HFF-Myc (cell line): Measurements from ENCODE around the gene SHOX.

Experiments used
- DNase-seq: peaks from one replicate; pipeline ENCODE4 v3.0.0-alpha.2; 2011; ENCODE audit warnings: low read depth; ENCODE audit errors: extremely low read depth
- H3K4me3 ChIP-seq: replicated peaks from 2 replicates; pipeline ENCODE4 v1.5.1; 2011; ENCODE audit warnings: low read depth, mild to moderate bottlenecking, control low read depth, low read length
- TF ChIP-seq, protein P1 (sequence below): IDR thresholded peaks from 2 replicates; pipeline ENCODE4 v1.5.1; 2012; ENCODE audit warnings: mild to moderate bottlenecking, low read depth, low read length, control low read depth; ENCODE audit errors: missing control alignments

SHOX gene

GRCh38 chrX:701673-702072 lies 71.1 kb downstream of the SHOX start:
- DNase-seq: no peak
- TF ChIP-seq, protein P1, sequence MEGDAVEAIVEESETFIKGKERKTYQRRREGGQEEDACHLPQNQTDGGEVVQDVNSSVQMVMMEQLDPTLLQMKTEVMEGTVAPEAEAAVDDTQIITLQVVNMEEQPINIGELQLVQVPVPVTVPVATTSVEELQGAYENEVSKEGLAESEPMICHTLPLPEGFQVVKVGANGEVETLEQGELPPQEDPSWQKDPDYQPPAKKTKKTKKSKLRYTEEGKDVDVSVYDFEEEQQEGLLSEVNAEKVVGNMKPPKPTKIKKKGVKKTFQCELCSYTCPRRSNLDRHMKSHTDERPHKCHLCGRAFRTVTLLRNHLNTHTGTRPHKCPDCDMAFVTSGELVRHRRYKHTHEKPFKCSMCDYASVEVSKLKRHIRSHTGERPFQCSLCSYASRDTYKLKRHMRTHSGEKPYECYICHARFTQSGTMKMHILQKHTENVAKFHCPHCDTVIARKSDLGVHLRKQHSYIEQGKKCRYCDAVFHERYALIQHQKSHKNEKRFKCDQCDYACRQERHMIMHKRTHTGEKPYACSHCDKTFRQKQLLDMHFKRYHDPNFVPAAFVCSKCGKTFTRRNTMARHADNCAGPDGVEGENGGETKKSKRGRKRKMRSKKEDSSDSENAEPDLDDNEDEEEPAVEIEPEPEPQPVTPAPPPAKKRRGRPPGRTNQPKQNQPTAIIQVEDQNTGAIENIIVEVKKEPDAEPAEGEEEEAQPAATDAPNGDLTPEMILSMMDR: no peak
- H3K4me3 ChIP-seq: no peak overlapping the region

DNA sequence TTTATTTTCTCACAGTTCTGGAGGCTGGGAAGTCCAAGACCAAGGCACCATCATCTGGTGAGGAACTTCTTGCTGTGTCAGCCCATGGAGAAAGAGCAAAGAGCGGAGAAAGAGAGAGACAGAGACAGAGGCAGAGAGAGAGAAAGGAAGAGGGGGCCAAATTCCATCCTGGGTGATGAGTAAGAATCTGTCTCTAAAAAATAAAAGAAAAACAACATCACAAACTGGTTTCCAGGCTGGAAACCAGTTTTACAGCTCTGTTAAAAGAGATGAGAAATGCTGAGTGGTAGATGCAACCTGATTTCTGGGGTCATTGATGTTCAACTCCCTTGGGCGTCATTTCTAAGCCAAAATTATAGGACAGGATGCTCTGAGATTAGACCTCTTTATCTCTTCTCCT lies 72.9 kb downstream of the SHOX start:
- no peak overlapping the region for H3K4me3 ChIP-seq
- DNase-seq: no peak

GRCh38 chrX:703866-704265 lies 73.3 kb downstream of the SHOX start:
- TF ChIP-seq, protein P1: no peak
- no peak for DNase-seq
- H3K4me3 ChIP-seq: no peak overlapping the region

More for the DNA sequence above, 72.9 kb downstream of the SHOX start:
- TF ChIP-seq, protein P1: no peak
